Activated naive CD4-positive, alpha-beta T cell treated with anti-CD3 and anti-CD28 coated beads, Interleukin-2, amount 50 U/mL, for 24 hours (primary cell): ENCODE measurements around the gene DENR.
"Not testable (repeated sequence)": the region's sequence is repeated elsewhere in the genome, so short reads cannot be mapped to it uniquely, and the experiment has no call there.

Experiments
- H3K27ac Mint-ChIP-seq: one replicate; pipeline ENCODE4 v1.8.0; 2021; ENCODE audit warnings: mild to moderate bottlenecking, mixed read lengths
- H3K27me3 Mint-ChIP-seq: one replicate; pipeline ENCODE4 v1.8.0; 2021; ENCODE audit warnings: mixed read lengths
- H3K36me3 Mint-ChIP-seq: one replicate; pipeline ENCODE4 v1.8.0; 2021; ENCODE audit warnings: mixed read lengths
- H3K4me1 Mint-ChIP-seq: one replicate; pipeline ENCODE4 v1.8.0; 2021; ENCODE audit warnings: mixed read lengths
- H3K4me3 Mint-ChIP-seq: one replicate; pipeline ENCODE4 v1.8.0; 2021; ENCODE audit warnings: mild to moderate bottlenecking, mixed read lengths
- H3K9me3 Mint-ChIP-seq: one replicate; pipeline ENCODE4 v1.8.0; 2021; ENCODE audit warnings: mixed read lengths

The DENR gene

DNA sequence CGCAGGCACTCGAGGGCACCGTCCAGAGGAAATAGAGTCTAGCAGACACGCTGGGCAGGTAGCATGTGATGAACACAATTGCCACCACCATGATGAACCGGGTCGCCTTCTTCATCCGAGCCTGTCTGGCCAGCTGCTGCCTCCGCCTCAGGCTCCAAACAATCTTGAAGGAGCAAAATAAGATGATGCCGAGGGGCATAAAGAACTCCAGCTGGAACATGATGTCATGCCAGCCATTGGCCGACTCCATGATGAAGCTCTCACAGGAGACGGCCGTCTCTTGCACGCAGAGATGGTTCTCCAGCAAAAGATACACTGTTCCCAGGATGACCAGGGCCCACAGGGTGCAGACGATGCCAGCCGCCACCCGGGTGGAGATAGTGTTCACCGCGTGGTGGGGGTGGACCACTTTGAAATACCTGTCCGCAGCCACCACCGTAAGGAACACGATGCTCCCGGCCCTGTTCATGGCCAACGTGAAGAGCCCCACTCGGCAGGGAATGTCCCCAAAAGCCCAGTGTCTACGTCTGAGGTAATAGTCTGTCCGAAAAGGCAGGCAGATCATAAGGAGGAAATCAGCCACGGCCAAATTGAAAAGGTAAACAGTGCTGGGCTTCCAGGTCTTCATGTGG is 22.9 kb upstream of the DENR start:
- H3K9me3 Mint-ChIP-seq: no peaks in the 10 kb centered on the region
- no peaks in the 10 kb centered on the region for H3K27me3 Mint-ChIP-seq
- no peak overlapping the region for H3K27ac Mint-ChIP-seq
- H3K36me3 Mint-ChIP-seq: no peaks in the 10 kb centered on the region
- peaks cover 75% of the 10 kb centered on the region for H3K4me1 Mint-ChIP-seq
- H3K4me3 Mint-ChIP-seq: peak overlapping the region; percentile 81

DNA sequence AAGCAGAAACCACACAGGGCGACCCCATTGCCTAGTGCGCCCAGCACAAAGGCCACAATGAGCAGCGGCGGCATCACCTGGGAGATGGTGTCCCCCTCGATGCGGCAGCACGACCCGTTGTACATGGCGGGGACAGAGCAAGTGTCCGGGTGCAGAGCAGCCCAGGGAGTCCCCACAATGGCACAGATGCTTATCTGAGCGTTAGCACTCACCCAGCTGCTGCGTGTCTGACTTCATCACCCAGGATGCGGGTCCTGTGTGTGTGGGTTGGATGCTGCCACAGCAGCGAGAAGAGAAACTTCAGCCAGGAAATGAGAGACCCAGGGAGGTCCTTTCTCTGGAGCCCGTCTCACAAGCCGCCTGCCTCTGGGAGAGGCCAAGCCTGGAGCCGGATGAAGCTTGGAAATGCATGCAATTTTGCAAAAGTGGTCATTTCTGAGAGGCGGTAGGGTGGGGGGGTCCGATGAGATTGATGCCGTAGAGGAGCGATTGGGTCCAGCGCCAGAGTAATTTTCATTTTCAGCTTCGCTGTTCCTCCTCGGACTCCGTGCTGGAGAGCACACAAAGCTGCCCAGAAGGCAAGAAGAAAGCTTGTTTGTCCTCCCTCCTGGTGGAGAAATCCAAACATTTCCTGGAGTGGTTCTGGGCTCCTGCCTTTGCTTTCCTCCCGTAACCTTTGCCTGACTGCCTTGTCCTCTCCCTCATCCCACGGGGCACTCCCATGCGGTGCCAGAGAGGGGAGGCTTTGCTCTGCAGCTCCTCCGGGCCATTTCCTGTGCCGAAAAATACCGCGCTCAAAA is 22.2 kb upstream of the DENR start, which contains the start of gene HCAR1:
TSS of gene HCAR1 (minus strand) at position 630 of the 800 bp plus-strand sequence. CDS start at position 125, 505 bp downstream.
- Mint-ChIP-seq H3K4me1 (peaks cover 71% of the 10 kb centered on the region), H3K4me3 (peak within 1 kb of the TSS; percentile 81), H3K27me3 (no peaks in the 10 kb centered on the region), H3K36me3 (no peaks in the 10 kb centered on the region), H3K9me3 (no peaks in the 10 kb centered on the region), H3K27ac (peak within 1 kb of the TSS; percentile 35)

DNA sequence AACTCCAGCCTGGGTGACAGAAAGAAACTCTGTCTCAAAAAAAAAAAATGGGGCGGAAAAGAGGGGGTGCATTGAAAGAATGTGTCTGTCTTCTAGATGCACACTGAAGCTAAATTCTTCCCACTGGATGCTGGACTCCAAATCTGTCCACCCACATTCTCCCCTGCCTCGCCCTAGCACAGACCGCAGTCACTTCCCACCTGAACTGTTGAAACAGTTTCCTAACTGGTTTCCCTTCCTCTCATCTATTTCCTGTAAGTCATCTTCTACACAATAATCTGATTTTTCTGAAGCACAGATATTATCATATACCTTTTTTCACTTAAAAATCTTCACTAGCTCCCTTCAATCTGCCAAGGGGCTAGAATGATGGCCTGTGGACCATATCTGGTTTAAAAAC is 20.5 kb upstream of the DENR start:
- Mint-ChIP-seq H3K4me3 (peak overlapping the region; percentile 49), H3K27me3 (no peaks in the 10 kb centered on the region), H3K27ac (peak overlapping the region; percentile 60), H3K36me3 (no peaks in the 10 kb centered on the region), H3K4me1 (peaks cover 60% of the 10 kb centered on the region), H3K9me3 (no peaks in the 10 kb centered on the region)

GRCh38 chr12:122732611-122733010 is 20.0 kb upstream of the DENR start:
- H3K36me3 Mint-ChIP-seq: no peaks in the 10 kb centered on the region
- H3K4me1 Mint-ChIP-seq: peaks cover 58% of the 10 kb centered on the region
- H3K9me3 Mint-ChIP-seq: no peaks in the 10 kb centered on the region
- H3K4me3 Mint-ChIP-seq: peak overlapping the region; percentile 49
- H3K27ac Mint-ChIP-seq: peak overlapping the region; percentile 60
- no peaks in the 10 kb centered on the region for H3K27me3 Mint-ChIP-seq

GRCh38 chr12:122738571-122738970 is 14.1 kb upstream of the DENR start:
- H3K27ac Mint-ChIP-seq: no peak overlapping the region
- no peaks in the 10 kb centered on the region for H3K9me3 Mint-ChIP-seq
- H3K27me3 Mint-ChIP-seq: no peaks in the 10 kb centered on the region
- H3K4me1 Mint-ChIP-seq: peaks cover 8% of the 10 kb centered on the region
- peaks cover 2% of the 10 kb centered on the region for H3K36me3 Mint-ChIP-seq
- no peak overlapping the region for H3K4me3 Mint-ChIP-seq

GRCh38 chr12:122740351-122740750 is 12.3 kb upstream of the DENR start:
- Mint-ChIP-seq H3K36me3 (peaks cover 2% of the 10 kb centered on the region), H3K9me3 (no peaks in the 10 kb centered on the region), H3K27me3 (no peaks in the 10 kb centered on the region), H3K4me1 (no peaks in the 10 kb centered on the region), H3K27ac (peak overlapping the region; percentile 68), H3K4me3 (no peak overlapping the region)

DNA sequence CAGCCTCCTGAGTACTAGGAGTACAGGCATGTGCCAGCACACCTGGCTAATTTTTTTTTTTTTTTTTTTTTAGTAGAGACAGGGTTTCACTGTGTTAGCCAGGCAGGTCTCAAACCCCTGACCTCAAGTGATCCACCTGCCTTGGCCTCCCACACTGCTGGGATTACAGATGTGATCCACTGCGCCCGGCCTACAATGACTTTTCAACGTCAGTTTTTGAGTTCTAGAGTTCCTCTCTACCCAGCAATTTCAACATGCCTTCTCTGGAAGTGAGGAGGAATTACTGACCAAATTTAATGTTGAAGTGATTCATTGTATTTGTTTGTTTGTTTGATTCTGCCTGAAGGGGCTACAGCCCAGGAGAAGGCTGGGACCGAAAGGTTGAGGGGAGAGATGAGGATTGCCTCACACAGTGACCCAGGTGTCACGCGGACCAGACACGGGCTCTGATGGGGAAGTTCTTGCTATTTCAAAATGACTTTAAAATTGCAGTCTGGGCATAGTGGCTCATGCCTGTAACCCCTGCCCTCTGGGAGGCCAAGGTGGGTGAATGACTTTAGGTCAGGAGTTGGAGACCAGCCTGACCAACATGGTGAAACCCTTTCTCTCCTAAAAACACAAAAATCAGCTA is 8.6 kb upstream of the DENR start:
- H3K9me3 Mint-ChIP-seq: no peaks in the 10 kb centered on the region
- no peak overlapping the region for H3K4me3 Mint-ChIP-seq
- H3K27ac Mint-ChIP-seq: no peak overlapping the region
- peaks cover 2% of the 10 kb centered on the region for H3K36me3 Mint-ChIP-seq
- no peaks in the 10 kb centered on the region for H3K4me1 Mint-ChIP-seq
- H3K27me3 Mint-ChIP-seq: no peaks in the 10 kb centered on the region

GRCh38 chr12:122747224-122748135 is 5.1 kb upstream of the DENR start:
- H3K9me3 Mint-ChIP-seq: no peaks in the 10 kb centered on the region
- H3K27me3 Mint-ChIP-seq: no peaks in the 10 kb centered on the region
- H3K4me1 Mint-ChIP-seq: peaks cover 14% of the 10 kb centered on the region
- no peak overlapping the region for H3K4me3 Mint-ChIP-seq
- no peaks in the 10 kb centered on the region for H3K36me3 Mint-ChIP-seq
- no peak overlapping the region for H3K27ac Mint-ChIP-seq

DNA sequence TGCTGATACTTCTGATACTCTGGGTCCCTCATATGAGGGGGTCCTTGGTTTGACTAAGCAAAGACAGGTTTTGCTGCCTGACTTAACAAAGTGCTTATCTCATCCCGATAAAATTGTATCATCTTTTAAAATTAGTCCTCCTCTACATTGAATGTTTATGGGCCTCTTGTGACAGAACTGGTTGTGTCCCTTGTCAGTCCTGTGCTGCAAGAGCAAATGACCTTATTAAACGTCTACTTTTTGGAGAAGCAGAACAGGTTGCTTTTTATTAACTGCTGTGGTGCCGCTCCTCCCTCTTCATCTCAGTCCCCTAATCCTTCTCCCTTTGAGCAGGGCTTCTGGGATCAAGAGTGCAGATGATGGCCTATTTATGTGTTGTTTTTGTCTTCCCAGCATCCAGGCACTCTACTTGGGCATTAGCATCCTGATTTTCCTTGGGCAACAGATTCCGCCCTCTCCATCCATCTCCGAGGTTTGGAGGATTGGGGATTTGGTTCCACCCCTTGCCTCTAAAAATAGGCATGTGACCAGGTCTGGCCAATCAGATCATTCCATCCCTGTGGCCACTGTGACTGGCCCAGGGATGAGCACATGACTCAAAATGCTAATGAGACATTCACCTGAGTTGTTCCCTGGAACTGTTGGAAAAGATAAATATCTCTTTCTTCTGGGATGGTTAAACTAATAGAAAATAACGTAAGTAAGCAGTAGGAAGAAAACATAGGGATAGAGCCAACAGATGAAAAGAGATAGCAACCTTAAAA is 2.9 kb upstream of the DENR start:
- H3K9me3 Mint-ChIP-seq: no peaks in the 10 kb centered on the region
- peaks cover 28% of the 10 kb centered on the region for H3K4me1 Mint-ChIP-seq
- peak overlapping the region; percentile 20 for H3K4me3 Mint-ChIP-seq
- H3K36me3 Mint-ChIP-seq: peaks cover 10% of the 10 kb centered on the region
- H3K27ac Mint-ChIP-seq: peak overlapping the region; percentile 59
- H3K27me3 Mint-ChIP-seq: no peaks in the 10 kb centered on the region

GRCh38 chr12:122750781-122751515 is 1.7 kb upstream of the DENR start:
- H3K27me3 Mint-ChIP-seq, H3K9me3 Mint-ChIP-seq: not testable (repeated sequence)
- Mint-ChIP-seq H3K4me3 (peak overlapping the region; percentile 90), H3K36me3 (peaks cover 13% of the 10 kb centered on the region), H3K4me1 (peaks cover 37% of the 10 kb centered on the region), H3K27ac (peak overlapping the region; percentile 87)

DNA sequence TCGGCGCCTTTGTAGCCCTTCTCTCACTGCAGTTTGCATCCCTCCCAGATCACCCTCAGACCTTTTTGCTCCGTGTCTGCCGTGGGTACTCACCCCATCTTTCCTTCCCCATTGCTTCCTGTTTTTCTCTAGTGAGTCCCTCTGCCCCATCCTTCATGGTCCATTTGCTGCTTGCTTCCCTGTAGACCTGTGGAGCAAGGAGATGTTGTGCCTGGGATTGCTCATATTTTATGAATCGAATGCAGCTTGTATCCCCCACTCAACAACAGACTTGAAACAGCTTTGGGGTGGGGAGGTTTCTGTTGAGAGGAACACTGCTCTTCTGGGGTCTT is 661 bp downstream of the DENR start:
- H3K27me3 Mint-ChIP-seq: no peaks in the 10 kb centered on the region
- H3K9me3 Mint-ChIP-seq: no peaks in the 10 kb centered on the region
- peaks cover 58% of the 10 kb centered on the region for H3K4me1 Mint-ChIP-seq
- H3K27ac Mint-ChIP-seq: peak overlapping the region; percentile 96
- H3K4me3 Mint-ChIP-seq: peak overlapping the region; percentile 90
- H3K36me3 Mint-ChIP-seq: peaks cover 22% of the 10 kb centered on the region

GRCh38 chr12:122754790-122755189 is 2.2 kb downstream of the DENR start:
- Mint-ChIP-seq H3K27ac (peak overlapping the region; percentile 96), H3K9me3 (no peaks in the 10 kb centered on the region), H3K4me1 (peaks cover 61% of the 10 kb centered on the region), H3K4me3 (peak overlapping the region; percentile 90), H3K27me3 (no peaks in the 10 kb centered on the region), H3K36me3 (peaks cover 22% of the 10 kb centered on the region)

GRCh38 chr12:122757568-122757967 is 4.9 kb downstream of the DENR start:
- Mint-ChIP-seq H3K4me1 (peaks cover 54% of the 10 kb centered on the region), H3K27me3 (no peaks in the 10 kb centered on the region), H3K27ac (peak overlapping the region; percentile 19), H3K4me3 (no peak overlapping the region), H3K36me3 (peaks cover 26% of the 10 kb centered on the region), H3K9me3 (no peaks in the 10 kb centered on the region)

GRCh38 chr12:122785503-122785902 is 32.9 kb downstream of the DENR start:
- H3K27me3 Mint-ChIP-seq: no peaks in the 10 kb centered on the region
- H3K4me3 Mint-ChIP-seq: no peak overlapping the region
- H3K27ac Mint-ChIP-seq: no peak overlapping the region
- no peaks in the 10 kb centered on the region for H3K36me3 Mint-ChIP-seq
- no peaks in the 10 kb centered on the region for H3K9me3 Mint-ChIP-seq
- no peaks in the 10 kb centered on the region for H3K4me1 Mint-ChIP-seq
